Neural cell (in vitro differentiated cells): ENCODE data around the gene DGKZ.
"Not testable (repeated sequence)": the region's sequence is repeated elsewhere in the genome, so short reads cannot be mapped to it uniquely, and the experiment has no call there.

Source experiments
- CTCF ChIP-seq: fragments of 450-650 bp; IDR thresholded peaks from 2 replicates; pipeline ENCODE4 v1.5.1; 2014; ENCODE audit warnings: antibody characterized with exemption, mild to moderate bottlenecking, moderate library complexity; ENCODE audit not compliant: poor library complexity, severe bottlenecking
- EP300 ChIP-seq: fragments of 450-650 bp; conservative IDR thresholded peaks from 2 replicates; pipeline ENCODE4 v1.6.1; 2014; ENCODE audit warnings: antibody characterized with exemption, mild to moderate bottlenecking, moderate library complexity; ENCODE audit not compliant: poor library complexity, severe bottlenecking
- EZH2 ChIP-seq: fragments of 200-600, 300-800 bp; shearing (Covaris generic), sonication (generic); IDR thresholded peaks from 2 replicates; pipeline ENCODE4 v1.6.1; 2014; ENCODE audit warnings: antibody characterized with exemption, low read length, borderline replicate concordance, mild to moderate bottlenecking; ENCODE audit not compliant: insufficient read depth, poor library complexity, severe bottlenecking
- MXI1 ChIP-seq: fragments of 450-650 bp; conservative IDR thresholded peaks from 2 replicates; pipeline ENCODE4 v1.6.1; 2014; ENCODE audit warnings: antibody characterized with exemption, mild to moderate bottlenecking; ENCODE audit not compliant: poor library complexity, severe bottlenecking
- REST ChIP-seq: IDR thresholded peaks from 2 replicates; pipeline ENCODE4 v1.6.1; 2012; ENCODE audit warnings: borderline replicate concordance
- SMC3 ChIP-seq: fragments of 450-650 bp; conservative IDR thresholded peaks from 2 replicates; pipeline ENCODE4 v1.6.1; 2014; ENCODE audit warnings: antibody characterized with exemption, mild to moderate bottlenecking, moderate library complexity; ENCODE audit not compliant: poor library complexity

DNA sequence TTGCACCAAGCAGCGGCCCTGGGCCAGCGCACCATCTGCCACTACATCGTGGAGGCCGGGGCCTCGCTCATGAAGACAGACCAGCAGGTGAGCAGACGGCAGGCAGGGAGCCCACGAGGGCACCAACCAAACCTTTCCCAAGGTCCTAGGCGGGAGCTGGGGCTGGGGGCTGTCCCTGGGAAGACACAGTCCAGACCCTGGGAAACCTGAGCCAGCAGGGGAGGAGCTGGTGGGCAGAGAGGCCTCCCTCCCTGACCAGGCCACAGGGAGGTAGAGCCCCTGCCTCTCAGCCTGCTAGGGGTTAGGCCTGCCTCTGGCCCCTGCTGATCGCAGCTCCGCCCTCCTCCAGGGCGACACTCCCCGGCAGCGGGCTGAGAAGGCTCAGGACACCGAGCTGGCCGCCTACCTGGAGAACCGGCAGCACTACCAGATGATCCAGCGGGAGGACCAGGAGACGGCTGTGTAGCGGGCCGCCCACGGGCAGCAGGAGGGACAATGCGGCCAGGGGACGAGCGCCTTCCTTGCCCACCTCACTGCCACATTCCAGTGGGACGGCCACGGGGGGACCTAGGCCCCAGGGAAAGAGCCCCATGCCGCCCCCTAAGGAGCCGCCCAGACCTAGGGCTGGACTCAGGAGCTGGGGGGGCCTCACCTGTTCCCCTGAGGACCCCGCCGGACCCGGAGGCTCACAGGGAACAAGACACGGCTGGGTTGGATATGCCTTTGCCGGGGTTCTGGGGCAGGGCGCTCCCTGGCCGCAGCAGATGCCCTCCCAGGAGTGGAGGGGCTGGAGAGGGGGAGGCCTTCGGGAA is 32.4 kb downstream of the DGKZ start:
- TF ChIP-seq CTCF, MXI1, EP300, REST, SMC3, EZH2: not testable (repeated sequence)
